ENCODE data around the gene XPR1.

The XPR1 gene

GRCh38 chr1:180615493-180616290 lies 16.1 kb upstream of the XPR1 start:
- DNase-seq (ENCODE audit: low read depth) = no peak

GRCh38 chr1:180616439-180616838 lies 15.4 kb upstream of the XPR1 start:
- DNase-seq (ENCODE audit: low read depth) = no peak

DNA sequence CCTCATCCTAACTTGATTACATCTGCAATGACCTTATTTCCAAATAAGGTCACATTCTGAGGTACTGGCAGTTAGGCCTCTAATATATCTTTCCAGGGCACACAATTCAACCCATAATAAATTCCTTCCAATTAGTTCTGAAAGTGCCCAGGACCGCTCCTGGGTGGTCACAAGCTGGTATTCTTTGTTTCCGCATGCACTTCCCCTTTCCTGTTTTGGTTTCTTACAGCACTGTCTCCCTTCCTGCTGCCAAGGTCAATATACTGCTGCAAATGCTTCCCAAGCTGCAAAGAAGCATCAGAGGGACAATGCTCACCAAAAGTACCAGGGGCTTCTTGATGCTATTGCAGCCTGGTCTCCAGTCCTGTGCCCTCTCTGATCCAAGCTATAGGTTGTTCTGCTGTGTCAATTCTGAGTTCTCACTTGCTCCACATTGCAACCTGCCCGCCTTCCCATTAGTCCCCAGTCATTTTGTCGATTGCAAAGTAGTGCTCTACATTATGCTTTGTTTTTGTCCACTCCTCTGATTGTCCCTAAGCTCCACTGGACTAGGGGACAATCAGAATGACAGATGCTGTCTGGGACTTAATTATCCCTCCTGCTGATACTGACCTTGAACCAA lies 13.9 kb upstream of the XPR1 start:
- no peak for DNase-seq (ENCODE audit: low read depth)

GRCh38 chr1:180620581-180620980 lies 11.2 kb upstream of the XPR1 start:
- DNase-seq (ENCODE audit: low read depth) = no peak

- no peak for DNase-seq (ENCODE audit: low read depth)
Observed at GRCh38 chr1:180622658-180623508, 8.9 kb upstream of the XPR1 start.

GRCh38 chr1:180623579-180624347 lies 8.1 kb upstream of the XPR1 start:
- DNase-seq (ENCODE audit: low read depth) = no peak

DNA sequence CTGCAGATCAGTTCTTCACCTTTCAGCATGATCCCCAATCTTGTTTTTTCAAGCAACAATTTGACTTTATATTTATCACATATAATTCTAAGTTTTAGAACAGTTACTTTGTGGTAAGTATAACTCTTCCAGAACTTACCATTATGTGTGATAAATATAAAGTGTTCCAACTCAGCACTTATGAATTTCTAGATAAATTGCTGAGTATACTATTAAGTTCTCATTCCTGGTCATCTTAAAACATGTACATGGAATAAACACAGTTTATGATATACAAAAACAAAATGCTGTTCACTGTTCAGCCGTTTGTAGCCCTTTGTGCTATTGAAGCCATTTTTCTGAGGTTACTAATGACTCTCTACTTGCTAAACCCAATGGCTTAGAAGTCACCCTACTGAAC lies 5.1 kb upstream of the XPR1 start:
- no peak for DNase-seq (ENCODE audit: low read depth)

DNA sequence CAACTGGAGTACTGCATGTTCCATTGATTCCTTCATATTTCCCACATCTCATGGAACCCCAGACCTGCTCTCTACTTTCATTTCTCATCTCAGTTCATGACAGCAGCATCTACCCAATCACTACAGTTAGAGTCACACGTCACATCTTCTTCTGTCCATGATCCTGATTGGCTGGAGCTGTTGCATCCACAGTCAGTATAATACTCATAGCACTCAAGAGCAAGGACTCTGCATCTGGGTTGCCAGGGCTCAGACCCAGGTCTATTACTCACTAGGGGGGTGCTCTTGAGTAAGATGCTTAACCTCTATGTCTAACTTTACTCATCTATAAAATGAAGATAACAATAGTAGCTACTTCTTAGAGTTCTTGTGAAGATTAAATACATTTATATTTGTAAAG lies 4.4 kb upstream of the XPR1 start:
- no peak for DNase-seq (ENCODE audit: low read depth)

DNA sequence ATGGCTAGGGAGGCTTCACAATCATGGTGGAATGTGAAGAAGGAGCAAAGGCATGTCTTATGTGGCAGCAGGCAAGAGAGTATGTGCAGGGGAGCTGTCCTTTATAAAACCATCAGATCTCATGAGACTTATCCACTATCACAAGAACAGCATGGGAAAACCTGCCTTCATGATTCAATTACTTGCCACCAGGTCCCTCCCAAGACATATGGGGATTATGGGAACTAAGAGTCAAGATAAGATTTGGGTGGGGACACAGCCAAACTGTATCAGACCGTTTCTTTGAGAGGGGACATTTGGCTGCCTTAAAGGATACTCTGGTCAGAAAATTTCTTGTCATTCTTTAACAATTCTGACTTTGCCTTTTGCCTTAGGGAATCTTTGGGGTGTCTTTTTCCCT lies 3.2 kb upstream of the XPR1 start:
- DNase-seq (ENCODE audit: low read depth) = no peak

- no peak for DNase-seq (ENCODE audit: low read depth)
Observed at GRCh38 chr1:180630408-180631193, 1.2 kb upstream of the XPR1 start.

GRCh38 chr1:180631194-180631765 lies 542 bp upstream of the XPR1 start:
- DNase-seq (ENCODE audit: low read depth) = no peak

GRCh38 chr1:180632326-180633056 lies 669 bp downstream of the XPR1 start:
- DNase-seq (ENCODE audit: low read depth) = peak; percentile 37

- DNase-seq (ENCODE audit: low read depth) = no peak
Observed at GRCh38 chr1:180633057-180634056, 1.5 kb downstream of the XPR1 start.

DNA sequence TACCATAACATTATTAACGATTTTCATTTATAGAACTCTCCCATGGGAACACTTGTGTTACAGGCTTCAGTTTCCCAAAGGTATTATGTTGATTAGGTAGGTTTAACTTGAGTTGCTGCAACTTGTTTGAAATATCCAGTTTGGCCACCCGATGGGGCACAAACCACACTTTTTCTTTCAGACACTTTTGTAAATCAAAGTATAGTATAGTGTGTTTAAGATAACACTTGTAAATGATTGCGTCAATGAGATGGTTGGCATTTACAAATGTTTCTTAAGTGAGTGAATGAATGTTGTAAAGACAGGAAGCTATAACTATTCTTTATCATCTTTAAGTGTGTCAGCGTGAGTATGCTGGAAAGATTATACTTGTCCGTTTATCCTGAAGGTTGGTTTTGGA lies 4.3 kb downstream of the XPR1 start:
- DNase-seq (ENCODE audit: low read depth) = no peak

DNA sequence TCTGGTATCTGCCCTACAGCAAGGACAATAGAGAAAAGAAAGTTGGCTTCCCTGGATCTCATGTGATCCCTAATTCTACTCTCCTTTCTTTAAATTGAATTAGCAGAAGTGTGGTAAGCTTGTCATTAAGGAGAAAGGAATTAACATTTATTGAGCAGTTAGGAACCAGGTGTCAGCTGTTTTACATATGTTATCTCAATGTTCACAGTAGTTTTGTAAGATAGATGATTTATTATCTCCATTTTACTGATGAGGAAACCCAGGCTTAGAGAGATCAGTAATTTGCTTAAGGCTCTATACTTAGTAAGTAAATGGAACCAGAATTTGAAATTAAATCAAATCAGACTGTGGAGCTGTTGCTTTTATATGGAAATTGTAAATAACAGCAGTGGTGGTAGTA lies 8.0 kb downstream of the XPR1 start:
- no peak for DNase-seq (ENCODE audit: low read depth)

DNA sequence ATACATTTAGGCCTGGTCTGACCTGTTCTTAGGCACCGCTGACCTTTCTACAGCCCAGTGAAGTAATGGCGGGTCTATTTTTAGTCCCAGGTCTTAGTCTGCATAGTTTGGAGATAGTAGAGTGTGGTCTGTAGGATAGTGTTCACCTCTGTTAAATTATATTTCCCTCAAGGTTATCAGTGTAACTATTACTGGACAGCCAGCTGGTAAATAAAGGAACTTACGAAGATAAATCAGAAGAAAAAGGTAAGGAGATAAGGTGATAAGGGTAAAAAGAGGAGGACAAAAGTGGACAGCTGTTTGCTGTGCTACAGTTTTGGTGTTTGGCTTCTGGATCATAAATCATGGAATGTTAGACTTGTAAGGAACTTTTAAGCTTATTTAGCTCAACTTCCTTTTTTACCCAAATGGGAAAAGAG lies 8.7 kb downstream of the XPR1 start:
- DNase-seq (ENCODE audit: low read depth) = no peak

- DNase-seq (ENCODE audit: low read depth) = no peak
Observed at GRCh38 chr1:180641662-180642061, 9.8 kb downstream of the XPR1 start.

GRCh38 chr1:180642781-180643180 lies 11.0 kb downstream of the XPR1 start:
- no peak for DNase-seq (ENCODE audit: low read depth)

GRCh38 chr1:180643693-180644092 lies 11.9 kb downstream of the XPR1 start:
- DNase-seq (ENCODE audit: low read depth) = no peak
